DND-41 (cell line): ENCODE results near the gene TUBGCP3.

Source experiments
- ATAC-seq: fragments of 200-7000 bp; cut with Tn5 transposase; 3 replicates; pipeline ENCODE4 v1.9.1; 2021; ENCODE audit warnings: low read depth; ENCODE audit not compliant: insufficient read depth
- DNase-seq: peaks from one replicate; pipeline ENCODE4 v3.0.0-alpha.2; 2020
- H2AFZ ChIP-seq: 2 replicates; pipeline ENCODE4 v1.6.0; 2012; ENCODE audit warnings: low read depth, low read length
- H3K27ac ChIP-seq: 2 replicates; pipeline ENCODE4 v1.5.1; 2012; ENCODE audit warnings: low read length, inconsistent platforms
- H3K27me3 ChIP-seq: fragments of 200-600 bp; sonication (generic); 2 replicates; pipeline ENCODE4 v1.6.0; 2012; ENCODE audit warnings: low read length, mild to moderate bottlenecking, inconsistent platforms; ENCODE audit not compliant: insufficient read depth, poor library complexity
- H3K36me3 ChIP-seq: 2 replicates; pipeline ENCODE4 v1.5.1; 2012; ENCODE audit warnings: low read length, inconsistent platforms; ENCODE audit not compliant: insufficient read depth
- H3K4me1 ChIP-seq: 2 replicates; pipeline ENCODE4 v1.5.1; 2012; ENCODE audit warnings: mild to moderate bottlenecking, low read length; ENCODE audit not compliant: insufficient read depth
- H3K4me2 ChIP-seq: 2 replicates; pipeline ENCODE4 v1.6.0; 2012; ENCODE audit warnings: mild to moderate bottlenecking, moderate library complexity, low read length, inconsistent platforms; ENCODE audit not compliant: insufficient read depth
- H3K4me3 ChIP-seq, 2 experiments: fragments of 200-600 bp in 1 of 2; shearing (Covaris generic) in 1 of 2; 2 replicates each; pipeline ENCODE4 v1.5.1; 2012 to 2016; ENCODE audit warnings: inconsistent platforms in 2 of 2, low read length in 2 of 2, mild to moderate bottlenecking in 2 of 2, low read depth in 1 of 2, moderate library complexity in 1 of 2
- H3K79me2 ChIP-seq: 2 replicates; pipeline ENCODE4 v1.6.0; 2012; ENCODE audit warnings: low read length, inconsistent platforms; ENCODE audit not compliant: insufficient read depth
- H3K9ac ChIP-seq: 2 replicates; pipeline ENCODE4 v1.6.0; 2012; ENCODE audit warnings: low read depth, mild to moderate bottlenecking, inconsistent platforms, low read length, moderate library complexity
- H3K9me3 ChIP-seq: 2 replicates; pipeline ENCODE4 v1.5.1; 2012; ENCODE audit warnings: low read length, moderate library complexity, mild to moderate bottlenecking, inconsistent platforms; ENCODE audit not compliant: insufficient read depth, severe bottlenecking
- H4K20me1 ChIP-seq: 2 replicates; pipeline ENCODE4 v1.6.0; 2012; ENCODE audit warnings: low read length; ENCODE audit not compliant: insufficient read depth
- EZH2 ChIP-seq: IDR thresholded peaks from 3 replicates; pipeline ENCODE4 v1.6.1; 2012; ENCODE audit warnings: borderline replicate concordance, low read depth, mild to moderate bottlenecking, moderate library complexity, low read length, inconsistent platforms; ENCODE audit not compliant: severe bottlenecking
- TF ChIP-seq, protein P1 (sequence below): IDR thresholded peaks from 2 replicates; pipeline ENCODE4 v1.5.1; 2012; ENCODE audit warnings: borderline replicate concordance, low read length, moderate library complexity, mild to moderate bottlenecking; ENCODE audit not compliant: poor library complexity, severe bottlenecking; ENCODE audit errors: extremely low read depth

Gene TUBGCP3, protein sequence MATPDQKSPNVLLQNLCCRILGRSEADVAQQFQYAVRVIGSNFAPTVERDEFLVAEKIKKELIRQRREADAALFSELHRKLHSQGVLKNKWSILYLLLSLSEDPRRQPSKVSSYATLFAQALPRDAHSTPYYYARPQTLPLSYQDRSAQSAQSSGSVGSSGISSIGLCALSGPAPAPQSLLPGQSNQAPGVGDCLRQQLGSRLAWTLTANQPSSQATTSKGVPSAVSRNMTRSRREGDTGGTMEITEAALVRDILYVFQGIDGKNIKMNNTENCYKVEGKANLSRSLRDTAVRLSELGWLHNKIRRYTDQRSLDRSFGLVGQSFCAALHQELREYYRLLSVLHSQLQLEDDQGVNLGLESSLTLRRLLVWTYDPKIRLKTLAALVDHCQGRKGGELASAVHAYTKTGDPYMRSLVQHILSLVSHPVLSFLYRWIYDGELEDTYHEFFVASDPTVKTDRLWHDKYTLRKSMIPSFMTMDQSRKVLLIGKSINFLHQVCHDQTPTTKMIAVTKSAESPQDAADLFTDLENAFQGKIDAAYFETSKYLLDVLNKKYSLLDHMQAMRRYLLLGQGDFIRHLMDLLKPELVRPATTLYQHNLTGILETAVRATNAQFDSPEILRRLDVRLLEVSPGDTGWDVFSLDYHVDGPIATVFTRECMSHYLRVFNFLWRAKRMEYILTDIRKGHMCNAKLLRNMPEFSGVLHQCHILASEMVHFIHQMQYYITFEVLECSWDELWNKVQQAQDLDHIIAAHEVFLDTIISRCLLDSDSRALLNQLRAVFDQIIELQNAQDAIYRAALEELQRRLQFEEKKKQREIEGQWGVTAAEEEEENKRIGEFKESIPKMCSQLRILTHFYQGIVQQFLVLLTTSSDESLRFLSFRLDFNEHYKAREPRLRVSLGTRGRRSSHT

DNA sequence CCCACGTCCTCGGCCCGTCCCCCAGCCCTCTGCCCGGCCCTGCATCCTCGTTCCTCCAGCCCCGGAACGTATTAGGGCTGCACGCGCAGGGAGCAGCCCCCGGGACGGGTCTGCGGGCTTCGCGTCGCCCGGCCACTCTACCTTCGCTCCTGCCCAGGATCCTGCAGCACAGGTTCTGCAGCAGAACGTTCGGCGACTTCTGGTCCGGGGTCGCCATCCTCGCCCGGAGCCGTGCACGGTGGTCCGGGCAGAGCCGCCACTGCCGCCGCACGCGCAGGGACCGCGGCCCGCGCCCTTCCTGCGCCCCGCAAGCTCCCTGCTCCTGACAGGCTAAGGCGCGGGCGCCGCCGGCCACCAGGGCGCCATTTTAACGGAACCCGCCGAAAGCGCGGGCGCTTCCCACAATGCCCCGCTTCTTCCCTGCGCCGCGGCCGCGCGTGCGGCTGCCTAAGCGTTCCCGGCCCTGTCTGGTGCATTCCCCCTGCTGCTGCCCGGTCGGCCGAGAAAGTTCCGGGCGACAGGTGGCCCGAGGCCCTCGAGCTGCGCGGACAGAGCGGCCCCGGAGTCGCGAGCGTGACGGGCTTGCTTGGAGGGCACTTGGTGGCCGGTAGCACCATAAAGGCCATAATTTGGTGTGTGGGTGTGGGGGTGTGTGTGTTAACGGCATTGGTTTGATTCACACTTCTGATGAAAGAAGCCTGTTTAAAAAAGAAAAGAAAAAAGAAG lies at the start of gene TUBGCP3:
TSS of gene TUBGCP3 (minus strand) at position 390 of the 726 bp plus-strand sequence. CDS start at position 217, 173 bp downstream.
- no peaks in the 10 kb centered on the region for H3K27me3 ChIP-seq
- ATAC-seq: peak; percentile 87
- H4K20me1 ChIP-seq: peaks cover 23% of the 10 kb centered on the region
- peak within 1 kb of the TSS; percentile 99 for H3K9ac ChIP-seq
- peak within 1 kb of the TSS; percentile 93 for H3K27ac ChIP-seq
- H3K4me3 ChIP-seq: peak within 1 kb of the TSS; percentile 82 to 93
- DNase-seq: peak; percentile 86
- peak within 1 kb of the TSS; percentile 70 for H3K4me2 ChIP-seq
- H3K9me3 ChIP-seq: no peaks in the 10 kb centered on the region
- H3K36me3 ChIP-seq: peaks cover 18% of the 10 kb centered on the region
- peaks cover 42% of the 10 kb centered on the region for H3K4me1 ChIP-seq
- peak within 1 kb of the TSS; percentile 98 for H2AFZ ChIP-seq
- H3K79me2 ChIP-seq: peaks cover 61% of the 10 kb centered on the region
- TF ChIP-seq, protein P1, sequence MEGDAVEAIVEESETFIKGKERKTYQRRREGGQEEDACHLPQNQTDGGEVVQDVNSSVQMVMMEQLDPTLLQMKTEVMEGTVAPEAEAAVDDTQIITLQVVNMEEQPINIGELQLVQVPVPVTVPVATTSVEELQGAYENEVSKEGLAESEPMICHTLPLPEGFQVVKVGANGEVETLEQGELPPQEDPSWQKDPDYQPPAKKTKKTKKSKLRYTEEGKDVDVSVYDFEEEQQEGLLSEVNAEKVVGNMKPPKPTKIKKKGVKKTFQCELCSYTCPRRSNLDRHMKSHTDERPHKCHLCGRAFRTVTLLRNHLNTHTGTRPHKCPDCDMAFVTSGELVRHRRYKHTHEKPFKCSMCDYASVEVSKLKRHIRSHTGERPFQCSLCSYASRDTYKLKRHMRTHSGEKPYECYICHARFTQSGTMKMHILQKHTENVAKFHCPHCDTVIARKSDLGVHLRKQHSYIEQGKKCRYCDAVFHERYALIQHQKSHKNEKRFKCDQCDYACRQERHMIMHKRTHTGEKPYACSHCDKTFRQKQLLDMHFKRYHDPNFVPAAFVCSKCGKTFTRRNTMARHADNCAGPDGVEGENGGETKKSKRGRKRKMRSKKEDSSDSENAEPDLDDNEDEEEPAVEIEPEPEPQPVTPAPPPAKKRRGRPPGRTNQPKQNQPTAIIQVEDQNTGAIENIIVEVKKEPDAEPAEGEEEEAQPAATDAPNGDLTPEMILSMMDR: no peak
- TF ChIP-seq EZH2: no peak

DNA sequence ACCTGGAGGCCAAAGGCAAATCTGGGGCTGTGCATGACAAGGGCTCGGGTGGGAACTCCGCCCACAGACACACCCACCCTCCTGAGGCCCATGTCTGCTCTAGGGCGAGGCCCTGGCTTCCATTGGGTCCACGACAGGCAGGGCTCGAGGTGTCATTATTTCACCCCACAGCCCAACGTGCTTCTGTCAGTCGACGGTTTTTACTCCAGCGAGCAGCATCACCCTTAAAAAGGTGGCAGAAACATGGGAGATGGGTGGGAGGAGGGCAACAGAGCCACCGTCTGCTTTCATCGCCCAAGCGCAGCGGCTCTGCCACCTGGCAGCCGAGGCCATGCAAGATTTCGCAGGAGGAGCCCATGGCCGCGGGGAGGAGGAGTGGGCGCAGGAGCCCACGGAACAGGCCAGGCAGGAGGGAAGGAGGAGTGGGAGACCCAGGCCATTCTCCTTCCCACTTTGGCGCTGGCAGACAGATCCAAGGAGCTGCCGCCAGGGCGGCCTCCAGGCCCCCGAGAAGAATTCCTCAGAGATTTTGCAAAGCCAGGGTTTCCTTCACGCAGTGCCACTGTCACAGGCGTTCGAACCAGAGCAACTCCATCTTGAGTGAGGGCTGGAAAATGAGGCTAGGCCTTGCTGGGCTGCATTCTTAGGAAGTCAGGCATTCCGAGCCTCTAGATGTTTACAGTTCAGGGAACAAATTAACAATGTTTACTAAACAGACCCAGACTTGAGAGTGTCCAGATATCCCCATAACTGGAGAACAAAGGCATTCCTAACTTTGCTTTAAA lies 49.3 kb upstream of the TUBGCP3 start:
- ATAC-seq (no peak), DNase-seq (no peak)
- Histone ChIP-seq H3K27ac (no peak overlapping the region), H4K20me1 (no peaks in the 10 kb centered on the region), H3K79me2 (no peaks in the 10 kb centered on the region), H3K4me1 (no peaks in the 10 kb centered on the region), H3K36me3 (no peaks in the 10 kb centered on the region), H3K9ac (no peak overlapping the region), H2AFZ (no peak overlapping the region), H3K9me3 (no peaks in the 10 kb centered on the region), H3K27me3 (peaks cover 7% of the 10 kb centered on the region), H3K4me3 (no peak overlapping the region), H3K4me2 (no peak overlapping the region)
- TF ChIP-seq, protein P1: no peak
- no peak for TF ChIP-seq EZH2

DNA sequence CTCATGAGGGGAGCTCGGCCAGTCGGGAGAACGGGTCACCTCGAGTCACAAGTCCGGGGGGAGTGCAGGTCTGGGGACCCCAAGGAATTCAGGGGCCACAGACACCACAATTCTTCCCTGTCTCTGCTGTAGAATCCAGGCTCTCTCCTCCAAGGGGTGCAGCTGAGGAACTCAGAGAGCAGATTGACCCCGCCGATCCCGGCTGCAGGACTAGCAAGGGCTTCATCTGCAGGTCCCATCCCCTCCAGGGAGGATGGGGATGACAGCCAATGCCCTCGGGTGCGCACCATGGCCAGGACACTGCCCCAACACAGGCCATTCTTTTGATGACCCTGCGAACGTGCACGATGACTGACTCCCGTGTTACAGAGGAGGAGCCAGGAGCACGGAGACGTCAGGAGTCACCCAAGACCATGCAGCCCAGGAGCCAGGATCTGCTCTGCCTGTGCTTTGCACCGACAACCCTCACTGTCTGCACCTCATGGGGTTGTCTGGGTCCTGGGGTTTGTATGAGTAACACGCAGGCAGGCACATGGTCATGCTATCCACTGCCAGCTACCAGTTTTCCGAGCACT lies 48.5 kb upstream of the TUBGCP3 start:
- Histone ChIP-seq H3K79me2 (no peaks in the 10 kb centered on the region), H2AFZ (no peak overlapping the region), H3K27ac (no peak overlapping the region), H3K4me3 (no peak overlapping the region), H3K9me3 (no peaks in the 10 kb centered on the region), H3K36me3 (no peaks in the 10 kb centered on the region), H3K27me3 (peaks cover 7% of the 10 kb centered on the region), H3K4me2 (no peak overlapping the region), H3K4me1 (no peaks in the 10 kb centered on the region), H3K9ac (no peak overlapping the region), H4K20me1 (no peaks in the 10 kb centered on the region)
- ATAC-seq: no peak
- DNase-seq: no peak
- TF ChIP-seq, protein P1: no peak
- no peak for TF ChIP-seq EZH2
